Measurements from ENCODE around the gene PPM1L. TPM values are rescaled to one million over a fixed set of nuclear protein-coding genes. Genes with fewer than 3 reads are reported as not detected.

The PPM1L gene
- total and polyA plus RNA-seq, 2 donors (not counting 1 experiment from before 2014, with no cell fraction given) = 0.33 to 2.5 TPM

DNA sequence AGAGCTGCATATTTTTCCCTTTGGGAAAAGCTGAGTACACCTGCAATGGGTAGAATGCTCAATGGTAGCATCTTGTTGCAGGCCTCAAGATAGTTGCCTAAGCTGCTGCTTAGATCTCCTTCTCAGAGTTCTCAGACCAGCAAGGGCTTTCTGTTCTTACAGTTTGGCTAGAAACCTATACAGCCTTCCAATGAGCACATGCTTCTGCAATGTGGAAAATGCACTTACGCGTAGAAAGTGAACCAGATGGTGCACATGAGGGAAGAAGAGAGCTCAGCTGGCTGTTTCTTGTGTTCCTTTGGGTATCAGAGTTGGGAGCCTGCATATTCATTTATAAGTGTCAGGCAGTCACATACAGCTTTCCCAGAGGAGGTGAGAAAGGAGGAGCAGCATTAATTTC lies 212.7 kb downstream of the PPM1L start:
- Histone ChIP-seq H3K4me3 (replicated peaks in 1 of 4; ENCODE audit: control extremely low read depth in 1 of 4, insufficient read depth in 1 of 4, low read depth in 3 of 4, low read length in 4 of 4) (no peak overlapping the region), H3K36me3 (ENCODE audit: control insufficient read depth, insufficient read depth, low read length) (no peaks in the 10 kb centered on the region), H3K4me1 (ENCODE audit: control insufficient read depth, extremely low read depth, insufficient read depth, low read length) (no peaks in the 10 kb centered on the region), H3K27ac (ENCODE audit: insufficient read depth, low read length) (no peak overlapping the region), H3K27me3 (ENCODE audit: control insufficient read depth, insufficient read depth, low read length) (no peaks in the 10 kb centered on the region), H2AFZ (ENCODE audit: low read length) (no peak overlapping the region), H3K4me2 (ENCODE audit: extremely low read depth, insufficient read depth, low read length) (no peak overlapping the region), H3K9ac (ENCODE audit: insufficient read depth, low read length) (no peak overlapping the region), H4K20me1 (ENCODE audit: control insufficient read depth, extremely low read depth, insufficient read depth, low read length) (no peaks in the 10 kb centered on the region), H3K9me3 (ENCODE audit: control insufficient read depth, insufficient read depth, low read depth, low read length) (no peaks in the 10 kb centered on the region), H3K79me2 (ENCODE audit: control insufficient read depth, insufficient read depth, low read length) (no peaks in the 10 kb centered on the region)
- no peak for TF ChIP-seq EZH2 (IDR thresholded peaks at IDR 0.05; ENCODE audit: low read length, missing control alignments)
- TF ChIP-seq CTCF (conservative IDR thresholded peaks at IDR 0.05 in 1 of 2, IDR thresholded peaks at IDR 0.05 in 1 of 2; ENCODE audit: low read depth in 1 of 2, low read length in 2 of 2) = no peak
- peak in 1 of 2 donors; percentile 69 for DNase-seq (ENCODE audit: low read depth in 2 of 2)

DNA sequence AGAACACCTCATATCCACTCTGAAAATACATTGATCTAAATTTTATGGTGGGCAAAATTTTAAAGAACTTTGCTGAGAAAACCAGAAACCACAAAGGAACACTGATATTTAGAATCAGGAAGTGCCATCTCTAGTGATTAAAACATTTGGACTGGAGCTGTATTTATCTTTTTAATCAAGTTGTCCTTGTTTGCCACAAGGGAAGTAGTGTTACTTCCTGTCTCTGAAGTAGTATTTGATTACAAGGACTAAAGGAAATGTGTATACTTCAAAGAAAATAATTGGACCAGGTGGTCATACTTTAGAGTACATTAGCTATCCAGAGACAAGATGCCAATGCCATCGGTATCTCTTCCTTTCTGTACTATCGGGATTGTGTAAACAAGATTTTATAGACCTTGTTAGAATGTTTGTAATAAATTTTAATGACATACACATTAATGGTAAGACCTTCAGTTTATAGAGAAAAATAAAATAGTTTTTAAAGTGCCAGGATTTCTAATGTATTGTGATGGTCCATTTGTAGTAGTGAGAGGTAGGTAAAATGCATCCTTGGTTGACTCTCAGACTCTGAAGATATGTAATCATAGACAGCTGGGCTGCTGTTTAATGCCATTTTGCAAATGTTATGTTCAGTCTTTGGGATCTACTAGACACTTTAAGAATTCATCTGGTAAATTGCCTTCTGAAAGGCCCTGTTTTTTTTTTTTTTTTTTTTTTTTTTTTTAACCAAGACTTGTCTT lies 217.2 kb downstream of the PPM1L start:
- no peak overlapping the region for H2AFZ ChIP-seq (ENCODE audit: low read length)
- H4K20me1 ChIP-seq (ENCODE audit: control insufficient read depth, extremely low read depth, insufficient read depth, low read length) = no peaks in the 10 kb centered on the region
- H3K4me1 ChIP-seq (ENCODE audit: control insufficient read depth, extremely low read depth, insufficient read depth, low read length) = no peaks in the 10 kb centered on the region
- H3K27ac ChIP-seq (ENCODE audit: insufficient read depth, low read length) = no peak overlapping the region
- no peaks in the 10 kb centered on the region for H3K36me3 ChIP-seq (ENCODE audit: control insufficient read depth, insufficient read depth, low read length)
- H3K9ac ChIP-seq (ENCODE audit: insufficient read depth, low read length) = no peak overlapping the region
- no peaks in the 10 kb centered on the region for H3K9me3 ChIP-seq (ENCODE audit: control insufficient read depth, insufficient read depth, low read depth, low read length)
- H3K79me2 ChIP-seq (ENCODE audit: control insufficient read depth, insufficient read depth, low read length) = no peaks in the 10 kb centered on the region
- no peak overlapping the region for H3K4me2 ChIP-seq (ENCODE audit: extremely low read depth, insufficient read depth, low read length)
- no peak overlapping the region for H3K4me3 ChIP-seq (replicated peaks in 1 of 4; ENCODE audit: control extremely low read depth in 1 of 4, insufficient read depth in 1 of 4, low read depth in 3 of 4, low read length in 4 of 4)
- no peak for DNase-seq (ENCODE audit: low read depth in 2 of 2)
- H3K27me3 ChIP-seq (ENCODE audit: control insufficient read depth, insufficient read depth, low read length) = no peaks in the 10 kb centered on the region
- TF ChIP-seq CTCF (conservative IDR thresholded peaks at IDR 0.05 in 1 of 2, IDR thresholded peaks at IDR 0.05 in 1 of 2; ENCODE audit: low read depth in 1 of 2, low read length in 2 of 2) (no peak), EZH2 (IDR thresholded peaks at IDR 0.05; ENCODE audit: low read length, missing control alignments) (no peak)

- no peak for TF ChIP-seq CTCF (conservative IDR thresholded peaks at IDR 0.05 in 1 of 2, IDR thresholded peaks at IDR 0.05 in 1 of 2; ENCODE audit: low read depth in 1 of 2, low read length in 2 of 2)
- TF ChIP-seq EZH2 (IDR thresholded peaks at IDR 0.05; ENCODE audit: low read length, missing control alignments) = no peak
- Histone ChIP-seq H3K27me3 (ENCODE audit: control insufficient read depth, insufficient read depth, low read length) (no peaks in the 10 kb centered on the region), H3K9me3 (ENCODE audit: control insufficient read depth, insufficient read depth, low read depth, low read length) (no peaks in the 10 kb centered on the region), H3K4me2 (ENCODE audit: extremely low read depth, insufficient read depth, low read length) (no peak overlapping the region), H3K4me1 (ENCODE audit: control insufficient read depth, extremely low read depth, insufficient read depth, low read length) (no peaks in the 10 kb centered on the region), H3K4me3 (replicated peaks in 1 of 4; ENCODE audit: control extremely low read depth in 1 of 4, insufficient read depth in 1 of 4, low read depth in 3 of 4, low read length in 4 of 4) (no peak overlapping the region), H4K20me1 (ENCODE audit: control insufficient read depth, extremely low read depth, insufficient read depth, low read length) (no peaks in the 10 kb centered on the region), H2AFZ (ENCODE audit: low read length) (no peak overlapping the region), H3K27ac (ENCODE audit: insufficient read depth, low read length) (no peak overlapping the region), H3K79me2 (ENCODE audit: control insufficient read depth, insufficient read depth, low read length) (no peaks in the 10 kb centered on the region), H3K9ac (ENCODE audit: insufficient read depth, low read length) (no peak overlapping the region), H3K36me3 (ENCODE audit: control insufficient read depth, insufficient read depth, low read length) (no peaks in the 10 kb centered on the region)
- DNase-seq (ENCODE audit: low read depth in 2 of 2) = no peak
Observed at GRCh38 chr3:160977773-160978172, 221.7 kb downstream of the PPM1L start.
